Prostate gland (tissue), 2 donors: ENCODE measurements around the gene ALOX5AP.

Source experiments
- POLR2A ChIP-seq: fragments of 450-650 bp; IDR thresholded peaks from one replicate; pipeline ENCODE4 v1.6.1; 2016; ENCODE audit warnings: antibody characterized with exemption, mild to moderate bottlenecking
- POLR2AphosphoS5 ChIP-seq: sonication (generic); formaldehyde crosslinking; IDR thresholded peaks from one replicate; pipeline ENCODE4 v1.6.1; 2017; ENCODE audit warnings: antibody characterized with exemption
- TF ChIP-seq, protein P1 (sequence below), 4 experiments: fragments of 200-600 bp in 2 of 4; fragments of 450-650 bp in 2 of 4; sonication (generic) in 2 of 4; IDR thresholded peaks; 1 replicate in 3 of 4; 2 replicates in 1 of 4; pipeline ENCODE4 v1.5.1; 2016 to 2019; ENCODE audit warnings: antibody characterized with exemption in 4 of 4, mild to moderate bottlenecking in 2 of 4, moderate library complexity in 2 of 4

DNA sequence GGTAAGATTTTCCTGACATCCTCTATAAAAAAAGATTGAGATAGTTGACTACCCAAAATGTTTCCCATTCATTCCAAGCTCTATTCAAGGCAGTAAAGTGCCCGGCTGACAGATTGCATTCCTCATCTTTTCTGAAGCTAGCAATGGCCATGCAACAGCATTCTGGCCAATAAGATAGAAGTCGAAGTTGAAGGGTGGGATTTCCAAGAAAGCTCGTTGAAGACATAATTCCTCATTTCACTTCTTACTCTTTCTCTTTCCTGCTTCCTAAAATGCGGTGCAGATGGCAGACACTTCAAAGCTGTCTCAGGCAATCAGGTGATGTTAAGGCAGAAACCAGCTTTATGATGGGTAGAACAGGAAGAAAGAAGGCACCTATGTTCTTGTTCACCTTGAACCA is 13.4 kb upstream of the ALOX5AP start:
- TF ChIP-seq, protein P1, sequence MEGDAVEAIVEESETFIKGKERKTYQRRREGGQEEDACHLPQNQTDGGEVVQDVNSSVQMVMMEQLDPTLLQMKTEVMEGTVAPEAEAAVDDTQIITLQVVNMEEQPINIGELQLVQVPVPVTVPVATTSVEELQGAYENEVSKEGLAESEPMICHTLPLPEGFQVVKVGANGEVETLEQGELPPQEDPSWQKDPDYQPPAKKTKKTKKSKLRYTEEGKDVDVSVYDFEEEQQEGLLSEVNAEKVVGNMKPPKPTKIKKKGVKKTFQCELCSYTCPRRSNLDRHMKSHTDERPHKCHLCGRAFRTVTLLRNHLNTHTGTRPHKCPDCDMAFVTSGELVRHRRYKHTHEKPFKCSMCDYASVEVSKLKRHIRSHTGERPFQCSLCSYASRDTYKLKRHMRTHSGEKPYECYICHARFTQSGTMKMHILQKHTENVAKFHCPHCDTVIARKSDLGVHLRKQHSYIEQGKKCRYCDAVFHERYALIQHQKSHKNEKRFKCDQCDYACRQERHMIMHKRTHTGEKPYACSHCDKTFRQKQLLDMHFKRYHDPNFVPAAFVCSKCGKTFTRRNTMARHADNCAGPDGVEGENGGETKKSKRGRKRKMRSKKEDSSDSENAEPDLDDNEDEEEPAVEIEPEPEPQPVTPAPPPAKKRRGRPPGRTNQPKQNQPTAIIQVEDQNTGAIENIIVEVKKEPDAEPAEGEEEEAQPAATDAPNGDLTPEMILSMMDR (IDR thresholded peaks at IDR 0.05) = no peak
- TF ChIP-seq POLR2A = no peak
- no peak for TF ChIP-seq POLR2AphosphoS5
